H9 (cell line): Measurements from ENCODE around the gene LRRC8C. TPM values are rescaled to one million over a fixed set of nuclear protein-coding genes. Genes with fewer than 3 reads are reported as not detected.

Source experiments
- DNase-seq: peaks from one replicate; pipeline ENCODE4 v3.0.0-alpha.2; 2017
- H2AFZ ChIP-seq: one replicate; pipeline ENCODE4 v1.6.1; 2013; ENCODE audit warnings: mild to moderate bottlenecking, low read length, control low read depth, moderate library complexity
- H2AK5ac ChIP-seq: 2 replicates; pipeline ENCODE4 v1.6.1; 2013; ENCODE audit warnings: low read length, control low read depth, mixed read lengths; ENCODE audit not compliant: insufficient read length
- H2BK120ac ChIP-seq: one replicate; pipeline ENCODE4 v1.6.1; 2013; ENCODE audit warnings: low read depth, mild to moderate bottlenecking, low read length, control low read depth, inconsistent platforms; ENCODE audit not compliant: poor library complexity, severe bottlenecking
- H2BK12ac ChIP-seq: 2 replicates; pipeline ENCODE4 v1.6.1; 2013; ENCODE audit warnings: low read length, control low read depth, mixed read lengths, low read depth; ENCODE audit not compliant: insufficient read length
- H2BK15ac ChIP-seq: 2 replicates; pipeline ENCODE4 v1.6.1; 2013; ENCODE audit warnings: low read depth, low read length, control low read depth
- H2BK20ac ChIP-seq: one replicate; pipeline ENCODE4 v1.6.1; 2013; ENCODE audit warnings: low read depth, mild to moderate bottlenecking, low read length, control low read depth, inconsistent platforms; ENCODE audit not compliant: poor library complexity, severe bottlenecking
- H2BK5ac ChIP-seq: 2 replicates; pipeline ENCODE4 v1.6.1; 2013; ENCODE audit warnings: low read length, control low read depth, mixed read lengths; ENCODE audit not compliant: insufficient read length
- H3K14ac ChIP-seq: 2 replicates; pipeline ENCODE4 v1.6.1; 2013; ENCODE audit warnings: low read length, control low read depth; ENCODE audit not compliant: insufficient read depth
- H3K18ac ChIP-seq: 2 replicates; pipeline ENCODE4 v1.6.1; 2013; ENCODE audit warnings: low read depth, mild to moderate bottlenecking, mixed read lengths, low read length, control low read depth; ENCODE audit not compliant: insufficient read length
- H3K23ac ChIP-seq: 2 replicates; pipeline ENCODE4 v1.6.1; 2013; ENCODE audit warnings: low read length, control low read depth, mixed read lengths, low read depth; ENCODE audit not compliant: insufficient read length
- H3K23me2 ChIP-seq: 2 replicates; pipeline ENCODE4 v1.6.1; 2013; ENCODE audit warnings: low read depth, mild to moderate bottlenecking, mixed read lengths, low read length, control low read depth; ENCODE audit not compliant: insufficient read length, poor library complexity, severe bottlenecking
- H3K27ac ChIP-seq: 2 replicates; pipeline ENCODE4 v1.5.1; 2013; ENCODE audit warnings: low read length, control low read depth, mixed read lengths, low read depth; ENCODE audit not compliant: insufficient read length
- H3K27me3 ChIP-seq: 2 replicates; pipeline ENCODE4 v1.6.1; 2013; ENCODE audit warnings: low read length, control low read depth, inconsistent platforms; ENCODE audit not compliant: insufficient read depth
- H3K4ac ChIP-seq: 2 replicates; pipeline ENCODE4 v1.6.1; 2013; ENCODE audit warnings: low read depth, mild to moderate bottlenecking, control low read depth, inconsistent platforms, low read length, moderate library complexity
- H3K4me1 ChIP-seq: 2 replicates; pipeline ENCODE4 v1.6.1; 2013; ENCODE audit warnings: low read length, control low read depth, inconsistent platforms; ENCODE audit not compliant: insufficient read depth
- H3K4me2 ChIP-seq: 2 replicates; pipeline ENCODE4 v1.6.1; 2013; ENCODE audit warnings: low read length, control low read depth, mixed read lengths; ENCODE audit not compliant: insufficient read length, insufficient read depth
- H3K56ac ChIP-seq: 2 replicates; pipeline ENCODE4 v1.6.1; 2013; ENCODE audit warnings: low read depth, mild to moderate bottlenecking, mixed read lengths, low read length, control low read depth; ENCODE audit not compliant: insufficient read length
- H3K79me1 ChIP-seq: 2 replicates; pipeline ENCODE4 v1.6.1; 2013; ENCODE audit warnings: low read depth, mild to moderate bottlenecking, moderate library complexity, low read length, control low read depth, inconsistent platforms; ENCODE audit not compliant: insufficient read depth, poor library complexity, severe bottlenecking
- H3K79me2 ChIP-seq: 2 replicates; pipeline ENCODE4 v1.6.1; 2013; ENCODE audit warnings: low read length, control low read depth, inconsistent platforms; ENCODE audit not compliant: insufficient read depth
- H3K9ac ChIP-seq: 2 replicates; pipeline ENCODE4 v1.6.1; 2013; ENCODE audit warnings: low read length, control low read depth, mixed read lengths; ENCODE audit not compliant: insufficient read length; ENCODE audit errors: extremely low read depth
- H3K9me3 ChIP-seq: one replicate; pipeline ENCODE4 v1.6.1; 2013; ENCODE audit warnings: low read depth, low read length, inconsistent platforms; ENCODE audit not compliant: control insufficient read depth
- H3T11ph ChIP-seq: one replicate; pipeline ENCODE4 v1.6.1; 2013; ENCODE audit warnings: mild to moderate bottlenecking, low read length, control low read depth, inconsistent platforms
- H4K20me1 ChIP-seq: one replicate; pipeline ENCODE4 v1.6.1; 2013; ENCODE audit not compliant: control insufficient read depth, insufficient read length, insufficient read depth
- H4K5ac ChIP-seq: 2 replicates; pipeline ENCODE4 v1.6.1; 2013; ENCODE audit warnings: low read depth, mild to moderate bottlenecking, mixed read lengths, low read length, control low read depth; ENCODE audit not compliant: insufficient read length
- H4K8ac ChIP-seq: replicated peaks from 2 replicates; pipeline ENCODE4 v1.6.1; 2013; ENCODE audit warnings: low read length, control low read depth, mixed read lengths, low read depth; ENCODE audit not compliant: insufficient read length
- H4K91ac ChIP-seq: 2 replicates; pipeline ENCODE4 v1.6.1; 2013; ENCODE audit warnings: low read depth, mild to moderate bottlenecking, moderate library complexity, mixed read lengths, low read length, control low read depth; ENCODE audit not compliant: insufficient read length
- H3K27ac Mint-ChIP-seq, 3 experiments: 2 replicates in 2 of 3; 3 replicates in 1 of 3; pipeline ENCODE4 v1.8.0; 2020 to 2021; ENCODE audit warnings: mixed read lengths in 3 of 3, mild to moderate bottlenecking in 1 of 3, moderate library complexity in 1 of 3
- H3K27me3 Mint-ChIP-seq: 2 replicates; pipeline ENCODE4 v1.8.0; 2021; ENCODE audit warnings: low read depth, mild to moderate bottlenecking, moderate library complexity, mixed read lengths
- H3K36me3 Mint-ChIP-seq, 3 experiments: 2 replicates in 2 of 3; 3 replicates in 1 of 3; pipeline ENCODE4 v1.8.0; 2020 to 2021; ENCODE audit warnings: low read depth in 3 of 3, mixed read lengths in 3 of 3; ENCODE audit not compliant: insufficient read depth in 1 of 3
- H3K4me1 Mint-ChIP-seq, 2 experiments: 2 replicates each; pipeline ENCODE4 v1.8.0; 2020; ENCODE audit warnings: mixed read lengths in 2 of 2
- H3K4me3 Mint-ChIP-seq, 2 experiments: 2 replicates in 1 of 2; 3 replicates in 1 of 2; pipeline ENCODE4 v1.8.0; 2020 to 2021; ENCODE audit warnings: mild to moderate bottlenecking in 2 of 2, mixed read lengths in 2 of 2, moderate library complexity in 1 of 2
- H3K9me3 Mint-ChIP-seq, 2 experiments: 2 replicates in 1 of 2; 3 replicates in 1 of 2; pipeline ENCODE4 v1.8.0; 2020; ENCODE audit warnings: mild to moderate bottlenecking in 2 of 2, mixed read lengths in 2 of 2, moderate library complexity in 1 of 2
- CTCF ChIP-seq: fragments of 200-600 bp; sonication (generic); conservative IDR thresholded peaks from 3 replicates; pipeline ENCODE4 v1.8.0; 2021; ENCODE audit warnings: antibody characterized with exemption, mild to moderate bottlenecking
- WGBS: extraction: QIAGEN DNeasy Blood & Tissue Kit; methylation state at CpG from one replicate; pipeline ENCODE4 v1.1.7; 2013; ENCODE audit warnings: missing lambda C conversion rate, low lambda C conversion rate, mixed read lengths; ENCODE audit not compliant: insufficient read length; ENCODE audit errors: extremely low coverage; 5-methylcytosine and 5-hydroxymethylcytosine counted together
- total RNA-seq: library from RNA; stranded (reverse); gene quantifications from 2 replicates; pipeline ENCODE4 v1.2.1, GENCODE V29; 2021

The LRRC8C gene
- total RNA-seq, 1 experiment from 2014 or later, result 1.9 TPM

DNA sequence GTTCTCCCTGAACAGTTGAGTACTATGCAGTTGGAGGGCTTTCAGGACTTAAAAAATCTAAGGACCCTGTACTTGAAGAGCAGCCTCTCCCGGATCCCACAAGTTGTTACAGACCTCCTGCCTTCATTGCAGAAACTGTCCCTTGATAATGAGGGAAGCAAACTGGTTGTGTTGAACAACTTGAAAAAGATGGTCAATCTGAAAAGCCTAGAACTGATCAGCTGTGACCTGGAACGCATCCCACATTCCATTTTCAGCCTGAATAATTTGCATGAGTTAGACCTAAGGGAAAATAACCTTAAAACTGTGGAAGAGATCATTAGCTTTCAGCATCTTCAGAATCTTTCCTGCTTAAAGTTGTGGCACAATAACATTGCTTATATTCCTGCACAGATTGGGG lies 48.7 kb upstream of the LRRC8C start:
- H4K5ac ChIP-seq, result no peak overlapping the region
- peaks cover 7 to 47% (median 35%) of the 10 kb centered on the region in 3 experiments; a peak in 6 of 7 replicates for H3K36me3 Mint-ChIP-seq
- H3K18ac ChIP-seq, result no peak overlapping the region
- H3K27ac Mint-ChIP-seq, result no peak overlapping the region
- H3K56ac ChIP-seq, result no peak overlapping the region
- no peak overlapping the region for H3K4me2 ChIP-seq
- no peaks in the 10 kb centered on the region for H3K9me3 Mint-ChIP-seq
- no peak overlapping the region for H2AK5ac ChIP-seq
- no peak overlapping the region for H2BK20ac ChIP-seq
- no peak overlapping the region for H3T11ph ChIP-seq
- DNase-seq, result no peak
- no peaks in the 10 kb centered on the region for H3K79me2 ChIP-seq
- H3K4me1 Mint-ChIP-seq, result peaks cover 19 to 25% of the 10 kb centered on the region in 2 experiments
- no peak overlapping the region for H3K4ac ChIP-seq
- H3K27me3 ChIP-seq, result no peaks in the 10 kb centered on the region
- no peaks in the 10 kb centered on the region for H4K20me1 ChIP-seq
- no peak overlapping the region for H2AFZ ChIP-seq
- H4K8ac ChIP-seq, result no peak overlapping the region
- no peak overlapping the region for H2BK5ac ChIP-seq
- no peak overlapping the region for H3K23ac ChIP-seq
- no peak overlapping the region for H2BK12ac ChIP-seq
- H2BK120ac ChIP-seq, result no peak overlapping the region
- H3K14ac ChIP-seq, result no peak overlapping the region
- H3K4me3 Mint-ChIP-seq, result no peak overlapping the region
- TF ChIP-seq CTCF, result no peak
- H3K4me1 ChIP-seq, result peaks cover 1% of the 10 kb centered on the region; the same call in 1 of the 2 replicates
- H3K23me2 ChIP-seq, result no peaks in the 10 kb centered on the region
- H3K79me1 ChIP-seq, result no peaks in the 10 kb centered on the region
- no peak overlapping the region for H4K91ac ChIP-seq
- H2BK15ac ChIP-seq, result no peak overlapping the region
- H3K27ac ChIP-seq, result no peak overlapping the region
- no peaks in the 10 kb centered on the region for H3K9me3 ChIP-seq
- H3K9ac ChIP-seq, result no peak overlapping the region
- WGBS, result no CpG with 5 or more reads among the region's 2 CpGs
- H3K27me3 Mint-ChIP-seq, result no peaks in the 10 kb centered on the region
